Rectal smooth muscle tissue (tissue), 1 donor: ENCODE data around the gene DIP2C.
"Not testable (repeated sequence)": the region's sequence is repeated elsewhere in the genome, so short reads cannot be mapped to it uniquely, and the experiment has no call there.

Source experiments
- H3K27ac ChIP-seq: one replicate; pipeline ENCODE4 v1.7.0; 2013; ENCODE audit warnings: low read depth, low read length, inconsistent platforms
- H3K27me3 ChIP-seq: one replicate; pipeline ENCODE4 v1.7.0; 2013; ENCODE audit warnings: low read length; ENCODE audit not compliant: control insufficient read depth, insufficient read depth
- H3K36me3 ChIP-seq: one replicate; pipeline ENCODE4 v1.7.0; 2013; ENCODE audit warnings: low read length; ENCODE audit not compliant: control insufficient read depth, insufficient read depth
- H3K4me1 ChIP-seq: one replicate; pipeline ENCODE4 v1.7.0; 2013; ENCODE audit warnings: low read length; ENCODE audit not compliant: control insufficient read depth, insufficient read depth
- H3K4me3 ChIP-seq: one replicate; pipeline ENCODE4 v1.7.0; 2013; ENCODE audit warnings: low read length
- H3K9ac ChIP-seq: one replicate; pipeline ENCODE4 v1.7.0; 2013; ENCODE audit warnings: low read length

Gene DIP2C

GRCh38 chr10:436911-437665, 252.4 kb downstream of the DIP2C start:
- no peaks in the 10 kb centered on the region for H3K36me3 ChIP-seq
- no peak overlapping the region for H3K4me3 ChIP-seq
- no peak overlapping the region for H3K27ac ChIP-seq
- H3K9ac ChIP-seq: no peak overlapping the region
- H3K27me3 ChIP-seq: no peaks in the 10 kb centered on the region
- no peaks in the 10 kb centered on the region for H3K4me1 ChIP-seq

- Histone ChIP-seq H3K4me3 (no peak overlapping the region), H3K36me3 (no peaks in the 10 kb centered on the region), H3K27me3 (no peaks in the 10 kb centered on the region), H3K27ac (no peak overlapping the region), H3K4me1 (no peaks in the 10 kb centered on the region), H3K9ac (no peak overlapping the region)
Observed at GRCh38 chr10:436013-436697, 253.3 kb downstream of the DIP2C start.

- Histone ChIP-seq H3K4me1 (no peaks in the 10 kb centered on the region), H3K4me3 (no peak overlapping the region), H3K27ac (no peak overlapping the region), H3K9ac (no peak overlapping the region), H3K27me3 (no peaks in the 10 kb centered on the region), H3K36me3 (no peaks in the 10 kb centered on the region)
Observed at GRCh38 chr10:435397-435796, 254.1 kb downstream of the DIP2C start.

GRCh38 chr10:429696-430095, 259.8 kb downstream of the DIP2C start:
- no peaks in the 10 kb centered on the region for H3K36me3 ChIP-seq
- H3K9ac ChIP-seq: no peak overlapping the region
- H3K27ac ChIP-seq: no peak overlapping the region
- no peaks in the 10 kb centered on the region for H3K27me3 ChIP-seq
- no peak overlapping the region for H3K4me3 ChIP-seq
- H3K4me1 ChIP-seq: no peaks in the 10 kb centered on the region

GRCh38 chr10:427761-428519, 261.5 kb downstream of the DIP2C start:
- no peaks in the 10 kb centered on the region for H3K4me1 ChIP-seq
- no peak overlapping the region for H3K9ac ChIP-seq
- H3K36me3 ChIP-seq: no peaks in the 10 kb centered on the region
- no peak overlapping the region for H3K4me3 ChIP-seq
- no peak overlapping the region for H3K27ac ChIP-seq
- no peaks in the 10 kb centered on the region for H3K27me3 ChIP-seq

DNA sequence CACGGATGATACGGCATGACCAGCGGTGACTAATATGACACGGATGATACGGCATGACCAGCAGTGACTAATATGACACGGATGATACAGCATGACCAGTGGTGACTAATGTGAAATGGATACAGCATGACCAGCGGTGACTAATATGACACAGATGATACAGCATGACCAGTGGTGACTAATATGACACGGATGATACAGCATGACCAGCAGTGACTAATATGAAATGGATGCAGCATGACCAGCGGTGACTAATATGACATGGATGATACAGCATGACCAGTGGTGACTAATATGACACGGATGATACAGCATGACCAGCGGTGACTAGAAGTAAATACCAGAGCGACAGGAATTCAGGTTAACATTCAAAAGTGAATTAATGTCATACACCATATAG, 264.1 kb downstream of the DIP2C start:
- not testable (repeated sequence) for H3K27ac ChIP-seq, H3K27me3 ChIP-seq, H3K4me1 ChIP-seq

GRCh38 chr10:424724-425123, 264.7 kb downstream of the DIP2C start:
- not testable (repeated sequence) for H3K27me3 ChIP-seq, H3K27ac ChIP-seq, H3K4me3 ChIP-seq, H3K36me3 ChIP-seq, H3K4me1 ChIP-seq, H3K9ac ChIP-seq

More for the DNA sequence above, 264.1 kb downstream of the DIP2C start:
- not testable (repeated sequence) for H3K9ac ChIP-seq, H3K4me3 ChIP-seq, H3K36me3 ChIP-seq

DNA sequence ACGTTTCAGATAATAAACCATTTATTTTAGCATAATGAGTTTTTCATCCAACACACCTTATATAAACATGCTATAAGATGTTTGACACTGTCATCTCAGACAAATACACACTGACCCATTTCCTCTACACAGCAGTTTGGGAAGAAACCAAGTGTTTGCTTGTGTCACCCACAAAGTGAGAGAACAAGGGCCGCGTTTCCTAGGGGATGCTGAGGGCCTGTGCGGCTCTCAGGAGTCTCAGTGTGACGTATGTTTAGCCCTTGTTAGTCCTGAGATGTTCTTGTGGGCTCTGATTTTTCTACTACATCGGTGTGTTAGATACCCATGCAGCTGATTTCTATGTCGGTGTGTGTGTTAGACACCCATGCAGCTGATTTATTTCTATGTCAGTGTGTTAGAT, 266.3 kb downstream of the DIP2C start:
- no peak overlapping the region for H3K27ac ChIP-seq
- H3K4me3 ChIP-seq: no peak overlapping the region
- no peaks in the 10 kb centered on the region for H3K36me3 ChIP-seq
- H3K27me3 ChIP-seq: no peaks in the 10 kb centered on the region
- no peak overlapping the region for H3K9ac ChIP-seq
- no peaks in the 10 kb centered on the region for H3K4me1 ChIP-seq

DNA sequence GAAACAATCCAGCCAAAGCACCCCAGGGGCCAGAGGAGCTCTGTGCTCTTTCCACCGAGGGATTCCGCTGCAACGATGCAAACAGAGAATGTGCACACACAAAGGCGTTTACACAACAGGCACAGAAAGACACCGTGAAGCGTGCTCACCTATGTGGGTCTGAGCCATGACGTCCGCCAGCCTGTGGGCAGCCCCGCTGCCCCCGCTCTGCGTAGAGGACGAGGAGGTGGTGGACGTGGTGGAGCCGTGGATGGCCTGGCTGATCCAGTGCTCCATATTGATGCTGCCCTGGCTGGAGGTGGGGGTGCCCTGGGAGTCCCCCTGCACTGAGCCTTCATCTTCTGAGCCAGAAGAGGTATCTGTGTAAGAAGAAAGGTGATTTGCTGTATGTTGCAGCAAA, 266.8 kb downstream of the DIP2C start:
- no peak overlapping the region for H3K27ac ChIP-seq
- H3K4me1 ChIP-seq: no peaks in the 10 kb centered on the region
- no peak overlapping the region for H3K9ac ChIP-seq
- H3K4me3 ChIP-seq: no peak overlapping the region
- H3K27me3 ChIP-seq: no peaks in the 10 kb centered on the region
- no peaks in the 10 kb centered on the region for H3K36me3 ChIP-seq

- Histone ChIP-seq H3K4me1 (no peaks in the 10 kb centered on the region), H3K27ac (no peak overlapping the region), H3K27me3 (no peaks in the 10 kb centered on the region), H3K9ac (no peak overlapping the region), H3K36me3 (no peaks in the 10 kb centered on the region), H3K4me3 (no peak overlapping the region)
Observed at GRCh38 chr10:422241-422640, 267.2 kb downstream of the DIP2C start.

GRCh38 chr10:421170-421569, 268.3 kb downstream of the DIP2C start:
- no peaks in the 10 kb centered on the region for H3K27me3 ChIP-seq
- no peaks in the 10 kb centered on the region for H3K4me1 ChIP-seq
- H3K36me3 ChIP-seq: no peaks in the 10 kb centered on the region
- H3K27ac ChIP-seq: no peak overlapping the region
- no peak overlapping the region for H3K9ac ChIP-seq
- no peak overlapping the region for H3K4me3 ChIP-seq

GRCh38 chr10:420154-421121, 269.0 kb downstream of the DIP2C start:
- H3K27me3 ChIP-seq: no peaks in the 10 kb centered on the region
- no peak overlapping the region for H3K4me3 ChIP-seq
- no peaks in the 10 kb centered on the region for H3K4me1 ChIP-seq
- no peak overlapping the region for H3K27ac ChIP-seq
- no peaks in the 10 kb centered on the region for H3K36me3 ChIP-seq
- H3K9ac ChIP-seq: no peak overlapping the region
